GM19328 (cell line): ENCODE measurements around the gene HS6ST1.

Experiments used
- ATAC-seq: cut with Tn5 transposase; IDR thresholded peaks from one replicate; pipeline ENCODE4 v1.9.1; 2021; ENCODE audit warnings: mild to moderate bottlenecking, moderate library complexity; ENCODE audit not compliant: unreplicated experiment

Gene HS6ST1

DNA sequence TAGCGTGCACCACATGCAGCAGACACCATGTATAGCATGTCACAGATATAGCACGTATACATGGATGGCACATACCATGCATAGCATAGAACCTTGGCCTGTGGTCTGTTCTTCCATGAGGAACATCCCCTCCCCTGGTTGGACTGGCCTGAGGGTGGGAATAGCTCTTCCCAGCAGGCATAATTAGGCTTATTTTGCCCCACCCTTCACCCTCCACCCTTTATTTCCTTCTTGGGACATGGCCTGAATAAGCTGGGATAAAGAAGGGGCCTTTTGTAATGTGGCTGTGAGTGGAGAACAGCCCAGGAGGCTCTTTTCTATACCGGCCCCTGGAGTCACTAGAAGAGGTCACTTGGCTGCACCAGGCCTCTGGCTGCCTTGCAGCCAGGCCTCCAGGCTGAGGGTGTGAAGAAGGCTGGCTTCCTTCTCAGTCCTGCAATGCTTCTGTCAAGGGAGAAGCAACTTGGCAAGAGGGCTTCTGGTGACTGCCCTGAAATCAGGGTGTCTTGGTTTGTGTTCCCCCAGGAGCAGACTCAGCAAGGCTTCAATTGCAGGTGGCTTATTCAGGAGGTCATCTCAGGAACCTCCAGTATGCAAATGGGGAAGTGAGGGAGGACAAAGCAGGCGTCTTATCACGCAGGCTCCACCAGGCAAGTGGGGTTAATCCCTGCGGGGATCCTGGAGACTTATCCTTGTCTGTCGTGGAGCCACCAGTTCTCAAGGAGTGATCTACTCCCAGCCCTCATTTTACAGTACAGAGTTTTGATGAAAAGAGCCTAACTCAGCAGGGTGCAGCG lies 68.2 kb downstream of the HS6ST1 start:
- ATAC-seq = no peak

DNA sequence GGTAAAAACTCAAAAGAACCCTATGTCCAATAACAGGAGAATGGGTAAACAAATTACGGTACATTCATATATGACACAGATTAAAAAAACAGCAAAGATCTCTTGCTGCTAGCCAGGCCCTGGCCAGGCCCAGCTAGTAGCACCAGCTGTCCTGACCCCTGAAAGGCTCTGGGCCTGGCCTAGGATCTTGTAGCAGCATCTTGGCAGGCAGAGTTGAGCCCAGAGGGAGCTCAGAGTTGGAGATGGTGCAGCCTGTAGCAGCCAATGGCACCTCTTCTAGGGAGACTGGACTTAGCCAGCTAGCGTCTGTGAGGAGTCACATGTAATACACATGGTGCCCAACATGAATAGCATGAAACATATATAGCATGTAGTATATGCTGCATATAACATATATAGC lies 69.1 kb downstream of the HS6ST1 start:
- no peak for ATAC-seq

DNA sequence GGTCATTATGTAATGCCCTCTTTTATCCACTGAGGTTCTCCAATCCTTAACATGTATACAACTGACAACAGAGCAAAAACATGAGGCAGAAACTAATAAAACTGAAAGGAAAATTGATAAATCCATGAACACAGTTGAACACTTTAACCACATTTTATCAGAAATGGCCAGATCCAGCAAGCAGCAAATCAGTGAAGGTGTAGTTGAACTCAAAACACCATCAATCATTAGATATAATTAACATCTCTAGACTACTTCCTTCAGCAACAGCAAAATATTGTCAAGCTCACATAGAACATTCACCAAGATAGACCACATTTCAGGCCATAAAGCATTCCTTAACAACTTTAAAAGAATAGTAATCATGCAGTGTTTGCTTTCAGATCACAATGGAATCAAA lies 72.9 kb downstream of the HS6ST1 start:
- ATAC-seq = no peak

DNA sequence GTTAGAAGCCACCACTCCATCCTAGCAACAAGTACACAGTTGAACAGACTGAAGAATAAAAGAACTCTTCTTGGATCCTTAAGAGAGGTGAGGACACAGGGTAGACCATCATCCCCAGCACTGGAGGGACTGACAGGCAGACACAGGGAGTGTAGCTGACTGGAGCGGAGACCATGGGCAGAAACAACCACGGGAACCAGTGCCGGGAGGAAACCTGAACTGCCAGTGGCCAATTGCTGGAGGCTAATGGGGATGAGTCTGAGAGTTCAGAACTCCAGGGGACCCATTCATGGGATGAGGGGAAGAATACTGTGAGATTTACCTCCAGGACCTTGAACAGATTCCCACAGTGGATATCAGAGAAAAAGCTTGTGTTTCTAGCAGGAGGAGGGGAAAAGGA lies 76.8 kb downstream of the HS6ST1 start:
- no peak for ATAC-seq

DNA sequence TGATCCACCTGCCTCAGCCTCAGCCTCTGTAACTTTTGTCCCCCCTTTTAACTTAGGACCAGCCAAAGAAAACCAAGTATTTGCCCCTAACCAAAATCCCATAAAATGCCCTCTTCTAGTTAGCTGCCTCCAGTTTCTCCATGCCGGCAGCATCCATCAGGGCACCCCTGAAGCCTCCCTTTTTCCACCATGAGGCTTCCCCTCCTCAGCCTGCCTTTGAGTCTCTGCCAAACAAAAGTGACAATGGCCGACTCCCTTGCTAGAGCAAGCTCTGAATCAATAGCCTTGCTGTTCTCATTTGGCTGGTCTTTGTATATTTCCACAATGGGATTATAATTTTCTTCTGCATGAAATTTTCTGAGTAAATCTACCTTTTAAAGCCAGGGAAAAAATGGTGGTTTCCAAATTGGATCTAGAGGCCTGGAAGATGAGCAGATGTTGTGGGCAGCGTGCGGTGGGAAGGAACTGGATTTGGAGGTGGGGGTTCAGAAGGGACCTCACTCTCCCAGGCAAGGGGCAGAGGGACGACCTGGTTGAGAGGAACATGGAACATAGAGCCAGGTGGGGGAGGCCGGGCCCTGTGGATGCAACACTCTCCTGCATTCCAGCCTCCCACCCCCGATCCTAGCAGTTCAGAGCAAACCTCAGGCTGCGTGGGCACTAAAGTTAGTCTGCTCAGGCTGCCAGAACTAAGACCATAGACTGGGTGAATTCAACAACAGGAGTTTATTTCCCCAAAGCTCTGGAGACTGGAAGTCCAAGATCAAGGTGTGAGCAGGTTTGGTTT lies 80.6 kb downstream of the HS6ST1 start:
- no peak for ATAC-seq

DNA sequence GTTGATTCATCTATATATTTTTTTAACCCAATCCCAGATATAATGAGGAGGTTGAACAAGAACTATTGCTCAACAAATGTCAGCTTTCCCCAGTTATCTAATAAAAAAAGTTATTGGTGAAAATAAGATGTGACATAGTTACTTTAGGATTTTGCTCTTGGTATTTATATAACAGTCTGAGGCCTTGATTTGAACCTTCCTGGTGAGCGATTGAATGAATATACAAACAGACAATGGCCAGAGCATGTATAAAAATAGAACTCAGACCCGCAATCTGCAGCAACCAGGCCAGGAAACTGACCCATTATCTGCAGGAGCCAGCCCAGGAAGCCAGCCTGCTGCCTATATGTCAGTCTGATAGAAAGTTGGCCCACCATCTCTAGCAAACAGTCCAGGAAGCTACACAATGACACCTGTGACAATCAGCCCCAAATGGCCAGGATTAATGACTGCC lies 81.6 kb downstream of the HS6ST1 start:
- no peak for ATAC-seq

DNA sequence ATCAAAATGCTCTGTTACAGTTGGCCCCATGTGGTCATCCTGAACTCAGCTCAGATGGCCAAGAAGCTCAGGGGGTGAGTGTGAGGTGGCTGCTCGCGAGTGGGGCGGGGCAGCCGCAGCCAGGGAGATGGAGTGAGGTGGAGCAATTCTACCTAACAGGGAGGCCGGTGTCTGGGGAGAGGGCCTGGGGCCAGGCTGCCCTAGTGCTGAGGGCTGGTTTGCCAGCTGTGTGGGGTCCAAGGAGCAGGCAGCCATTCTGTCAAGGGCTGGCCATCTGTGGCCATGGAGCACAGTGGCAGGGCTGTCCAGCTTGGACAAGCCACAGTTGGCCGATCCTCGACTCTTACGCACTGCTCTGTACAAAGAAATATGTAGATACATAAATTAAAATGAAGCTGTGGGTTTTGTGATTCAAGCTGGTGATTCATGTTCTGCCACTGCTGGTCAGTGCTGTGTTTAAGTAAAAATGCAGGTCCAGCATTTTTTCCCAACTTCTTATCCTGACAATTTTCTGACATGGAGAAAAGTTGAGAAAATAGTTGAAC lies 82.1 kb downstream of the HS6ST1 start:
- ATAC-seq = no peak

DNA sequence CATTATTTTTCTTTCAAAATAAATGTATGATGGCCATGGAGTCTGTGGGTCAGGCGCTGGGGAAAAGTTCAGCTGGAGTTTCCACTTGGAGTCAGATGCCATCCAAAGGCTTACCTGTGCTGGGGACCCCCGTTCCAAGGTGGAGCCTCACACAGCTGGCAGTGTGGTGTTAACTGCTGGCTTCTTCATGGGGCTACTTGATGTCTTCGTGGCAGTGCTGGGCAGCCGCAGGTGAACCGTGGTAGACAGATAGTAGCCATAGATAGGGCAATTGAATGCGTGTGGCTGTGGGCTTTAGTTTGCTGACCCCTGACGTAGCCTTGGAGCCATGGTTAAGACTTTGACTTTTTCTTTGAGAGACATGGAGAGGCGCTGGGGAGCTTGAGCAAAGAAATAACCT lies 83.1 kb downstream of the HS6ST1 start:
- no peak for ATAC-seq

DNA sequence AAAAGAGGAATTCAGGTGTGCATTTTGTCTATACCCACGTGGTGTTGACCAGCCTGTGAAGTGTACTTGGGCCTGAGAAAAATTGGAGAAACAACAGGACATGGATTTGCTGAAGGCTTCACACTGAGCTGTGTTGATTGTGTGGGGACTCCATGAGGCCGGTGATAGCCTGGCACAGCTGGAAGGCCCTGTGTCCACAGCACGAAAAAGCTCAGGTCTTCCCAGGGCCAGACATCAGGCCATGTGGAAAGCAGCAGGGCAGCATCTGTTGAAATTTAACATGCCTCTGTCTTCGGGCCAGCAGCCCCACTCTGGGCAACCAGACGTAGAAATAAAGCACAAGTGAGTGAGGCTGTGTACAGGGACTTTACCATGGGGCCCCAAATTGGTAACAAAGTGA lies 84.1 kb downstream of the HS6ST1 start:
- no peak for ATAC-seq

DNA sequence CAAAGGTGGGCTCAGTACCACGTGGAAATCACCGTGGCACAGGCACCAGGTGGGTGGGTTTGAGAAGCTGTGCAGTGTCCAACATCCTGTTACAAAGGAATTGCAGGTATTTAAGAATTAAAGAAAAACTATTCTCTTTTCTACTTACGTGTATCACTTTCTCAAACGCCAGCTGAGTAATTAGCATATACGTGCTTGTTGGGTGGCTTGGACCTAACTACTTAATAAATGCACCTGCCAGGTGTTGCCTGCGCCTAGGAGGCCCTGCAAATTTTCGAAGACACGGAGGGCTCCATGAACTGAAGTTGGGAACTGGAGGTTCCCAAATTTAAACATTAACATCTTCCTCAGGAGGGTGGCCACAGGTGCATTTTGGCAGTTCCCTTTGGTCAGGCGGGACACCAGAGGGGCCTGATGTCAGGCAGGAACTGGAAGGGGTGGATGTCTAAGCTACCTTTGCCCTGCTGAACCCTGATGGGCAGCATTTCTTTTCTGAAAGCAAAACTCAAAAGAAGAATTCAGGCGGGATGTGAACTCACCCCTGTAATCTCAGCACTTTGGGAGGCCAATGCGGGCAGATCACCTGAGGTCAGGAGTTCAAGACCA lies 84.8 kb downstream of the HS6ST1 start:
- ATAC-seq = no peak

DNA sequence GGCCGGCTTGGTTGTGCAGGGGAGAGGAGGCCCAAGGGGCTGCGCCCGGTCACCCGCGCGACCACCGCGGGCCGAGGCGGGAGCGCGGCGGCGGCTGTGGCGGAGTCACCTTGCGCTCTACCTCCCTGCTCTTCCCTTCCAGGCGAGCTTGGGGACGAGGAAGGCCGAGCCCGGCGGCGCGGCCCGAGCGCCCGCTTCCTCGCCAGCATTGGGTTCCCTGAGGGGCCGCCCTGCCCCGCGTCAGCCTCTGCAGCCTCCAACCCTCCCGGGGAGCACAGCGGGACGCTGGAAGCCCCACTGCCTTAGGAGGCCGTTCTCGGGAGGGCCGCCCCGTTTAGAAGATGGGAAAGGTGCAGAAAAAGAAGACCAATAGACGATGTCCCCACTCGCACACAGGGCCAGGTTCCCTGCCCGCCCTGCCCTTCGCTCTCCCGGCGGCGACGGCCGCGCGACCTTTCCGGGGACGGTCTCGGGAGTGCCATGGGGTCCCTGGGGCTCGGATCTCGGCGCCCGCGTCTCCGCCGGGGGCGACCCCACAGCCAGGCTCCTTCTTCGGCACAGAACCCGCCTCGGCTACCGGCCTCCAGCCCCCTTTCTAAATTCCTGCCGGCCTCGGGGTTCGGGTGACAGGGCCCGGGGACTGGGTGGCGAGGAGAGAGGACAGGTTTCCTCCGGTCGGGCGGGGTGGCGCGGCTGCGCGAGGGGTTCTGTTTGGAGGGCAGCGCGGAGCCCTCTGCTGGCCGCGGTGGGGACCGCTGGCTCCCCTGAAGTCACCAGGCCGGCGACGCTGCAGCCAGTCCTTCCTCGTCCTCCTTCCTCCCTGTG lies 85.5 kb downstream of the HS6ST1 start:
- peak; percentile 98 for ATAC-seq

DNA sequence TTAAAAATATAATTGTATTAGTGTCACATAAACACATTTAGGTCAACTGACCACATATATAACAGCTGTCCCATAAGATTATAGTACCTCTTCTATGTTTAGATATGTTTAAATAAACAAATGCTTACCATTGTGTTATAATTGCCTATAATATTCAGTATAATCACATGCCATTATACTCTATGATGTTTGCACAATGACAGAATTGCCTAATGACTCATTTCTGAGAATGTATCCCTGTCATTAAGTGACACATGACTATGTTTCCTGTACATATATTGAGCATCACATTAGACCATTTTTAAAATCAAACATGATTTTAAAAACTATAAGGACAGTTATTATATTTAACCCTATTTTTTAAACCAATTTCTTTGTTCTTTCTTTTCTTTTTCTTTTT lies 89.8 kb downstream of the HS6ST1 start:
- ATAC-seq = no peak

DNA sequence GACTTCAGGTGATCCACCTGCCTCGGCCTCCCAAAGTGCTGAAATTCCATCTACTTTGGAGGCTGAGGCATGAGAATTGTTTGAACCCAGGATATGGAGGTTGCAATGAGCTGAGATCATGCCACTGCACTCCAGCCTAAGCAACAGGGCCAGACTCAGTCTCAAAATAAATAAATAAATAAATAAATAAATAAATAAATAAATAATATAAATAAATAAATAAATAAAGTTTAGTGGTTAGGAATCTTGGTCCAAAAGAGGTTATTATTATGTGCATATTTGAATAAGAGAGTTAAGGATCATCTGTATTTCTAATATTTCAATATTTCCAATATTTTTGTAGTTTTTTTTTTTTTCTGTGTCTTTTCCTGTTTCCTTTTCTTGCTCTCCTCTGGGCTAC lies 90.8 kb downstream of the HS6ST1 start:
- no peak for ATAC-seq

DNA sequence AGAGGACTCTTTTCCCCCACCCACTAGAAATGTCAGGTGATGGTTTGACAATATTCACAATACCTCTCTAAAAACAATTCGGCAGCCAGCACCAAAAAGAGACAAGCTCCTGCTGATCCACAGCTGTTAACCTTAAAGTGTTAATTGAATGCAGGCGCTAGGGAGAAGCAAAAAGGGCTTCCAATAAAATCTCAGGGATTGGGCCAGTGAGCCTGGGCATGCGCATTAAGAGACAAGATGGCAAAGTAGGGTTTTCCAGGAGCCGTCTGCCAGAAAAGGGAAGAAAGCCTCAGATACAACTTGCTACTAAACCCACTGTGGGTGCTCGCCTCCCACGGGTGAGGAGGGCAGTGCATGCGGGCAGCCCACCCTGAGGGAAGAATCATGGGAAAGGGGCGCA lies 98.8 kb downstream of the HS6ST1 start:
- no peak for ATAC-seq

DNA sequence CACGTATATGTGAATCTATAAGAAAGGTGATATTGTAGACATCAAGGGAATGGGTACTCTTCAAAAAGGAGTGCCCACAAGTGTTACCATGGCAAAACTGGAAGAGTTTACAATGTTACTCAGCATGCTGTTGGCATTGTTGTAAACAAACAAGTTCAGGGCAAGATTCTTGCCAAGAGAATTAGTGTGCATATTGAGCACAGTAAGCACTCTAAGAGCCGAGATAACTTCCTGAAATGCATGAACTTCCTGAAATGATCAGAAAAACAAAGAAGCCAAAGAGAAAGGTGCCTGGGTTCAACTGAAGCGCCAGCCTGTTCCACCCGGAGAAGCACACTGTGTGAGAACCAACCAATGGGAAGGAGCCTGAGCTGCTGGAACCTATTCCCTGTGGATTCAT lies 101.0 kb downstream of the HS6ST1 start:
- no peak for ATAC-seq

DNA sequence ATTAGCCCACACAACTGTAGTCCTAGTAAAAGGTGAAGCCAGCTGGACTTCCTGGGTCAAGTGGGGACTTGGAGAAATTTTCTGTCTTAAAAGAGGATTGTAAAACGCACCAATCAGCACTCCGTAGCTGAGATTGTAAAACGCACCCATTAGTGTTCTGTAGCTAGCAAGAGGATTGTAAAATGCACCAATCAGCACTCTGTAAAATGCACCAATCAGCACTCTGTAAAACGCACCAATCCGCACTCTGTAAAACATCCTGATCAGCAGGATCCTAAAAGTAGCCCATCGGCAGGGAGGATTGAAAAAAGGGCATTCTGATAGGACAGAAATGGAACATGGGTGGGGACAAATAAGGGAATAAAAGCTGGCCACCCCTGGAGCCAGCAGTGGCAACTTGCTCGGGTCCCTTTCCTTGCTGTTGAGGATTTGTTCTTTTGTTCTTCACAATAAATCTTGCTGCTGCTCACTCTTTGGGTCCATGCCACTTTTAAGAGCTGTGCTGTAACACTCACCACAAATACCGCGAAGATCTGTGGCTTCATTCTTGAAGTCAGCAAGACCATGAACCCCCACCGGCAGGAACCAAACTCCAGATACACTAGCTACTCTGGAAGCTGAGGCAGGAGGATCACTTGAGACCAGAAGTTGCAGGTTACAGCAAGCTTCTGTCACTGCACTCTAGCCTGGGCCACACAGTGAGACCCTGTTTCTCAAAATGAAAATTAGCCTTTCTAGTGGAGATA lies 102.6 kb downstream of the HS6ST1 start:
- ATAC-seq = no peak
